ENCODE results near the gene ZSCAN12.
"Not testable (repeated sequence)": the region's sequence is repeated elsewhere in the genome, so short reads cannot be mapped to it uniquely, and the experiment has no call there.

ZSCAN12 gene

GRCh38 chr6:28393912-28394662 lies 5.5 kb downstream of the ZSCAN12 start:
- DNase-seq, result no peak

- DNase-seq, result no peak
These were observed 8.9 kb downstream of the ZSCAN12 start for GRCh38 chr6:28390688-28391087.

GRCh38 chr6:28384143-28384533 lies 15.4 kb downstream of the ZSCAN12 start:
- DNase-seq, result no peak

- DNase-seq, result no peak
These were observed 16.1 kb downstream of the ZSCAN12 start for GRCh38 chr6:28383235-28384142.

- no peak for DNase-seq
These were observed 19.2 kb downstream of the ZSCAN12 start for GRCh38 chr6:28380381-28380780.

GRCh38 chr6:28378644-28379043 lies 20.9 kb downstream of the ZSCAN12 start:
- DNase-seq, result no peak

- no peak for DNase-seq
These were observed 21.7 kb downstream of the ZSCAN12 start for GRCh38 chr6:28377879-28378278.

- no peak for DNase-seq
These were observed 25.6 kb downstream of the ZSCAN12 start for GRCh38 chr6:28373925-28374324.

- DNase-seq, result no peak
These were observed 27.7 kb downstream of the ZSCAN12 start for GRCh38 chr6:28371706-28372451.

- DNase-seq, result no peak
These were observed 28.3 kb downstream of the ZSCAN12 start for GRCh38 chr6:28371280-28371679.

GRCh38 chr6:28370440-28370839 lies 29.1 kb downstream of the ZSCAN12 start:
- DNase-seq, result no peak

- no peak for DNase-seq
These were observed 30.1 kb downstream of the ZSCAN12 start for GRCh38 chr6:28369463-28369862.

GRCh38 chr6:28368522-28368921 lies 31.0 kb downstream of the ZSCAN12 start:
- no peak for DNase-seq

GRCh38 chr6:28365590-28365989 lies 34.0 kb downstream of the ZSCAN12 start:
- not testable (repeated sequence) for DNase-seq

GRCh38 chr6:28360961-28361360 lies 38.6 kb downstream of the ZSCAN12 start:
- no peak for DNase-seq

GRCh38 chr6:28359562-28359961 lies 40.0 kb downstream of the ZSCAN12 start:
- not testable (repeated sequence) for DNase-seq

GRCh38 chr6:28357036-28357435 lies 42.5 kb downstream of the ZSCAN12 start:
- DNase-seq, result peak; percentile 24

- no peak for DNase-seq
These were observed 42.9 kb downstream of the ZSCAN12 start for GRCh38 chr6:28356666-28357020.

- peak; percentile 90 for DNase-seq
These were observed 43.5 kb downstream of the ZSCAN12 start for GRCh38 chr6:28355743-28356665.

GRCh38 chr6:28354688-28355554 lies 44.6 kb downstream of the ZSCAN12 start:
- no peak for DNase-seq

- DNase-seq, result no peak
These were observed 45.4 kb downstream of the ZSCAN12 start for GRCh38 chr6:28353981-28354676.

Measured in NCI-H82 (cell line).